Measurements from ENCODE around the gene IFNA10. TPM values are rescaled to one million over a fixed set of nuclear protein-coding genes. Genes with fewer than 3 reads are reported as not detected.
"Not testable (repeated sequence)": the region's sequence is repeated elsewhere in the genome, so short reads cannot be mapped to it uniquely, and the experiment has no call there.

The IFNA10 gene
- polyA plus RNA-seq, 5 donors = not detected

DNA sequence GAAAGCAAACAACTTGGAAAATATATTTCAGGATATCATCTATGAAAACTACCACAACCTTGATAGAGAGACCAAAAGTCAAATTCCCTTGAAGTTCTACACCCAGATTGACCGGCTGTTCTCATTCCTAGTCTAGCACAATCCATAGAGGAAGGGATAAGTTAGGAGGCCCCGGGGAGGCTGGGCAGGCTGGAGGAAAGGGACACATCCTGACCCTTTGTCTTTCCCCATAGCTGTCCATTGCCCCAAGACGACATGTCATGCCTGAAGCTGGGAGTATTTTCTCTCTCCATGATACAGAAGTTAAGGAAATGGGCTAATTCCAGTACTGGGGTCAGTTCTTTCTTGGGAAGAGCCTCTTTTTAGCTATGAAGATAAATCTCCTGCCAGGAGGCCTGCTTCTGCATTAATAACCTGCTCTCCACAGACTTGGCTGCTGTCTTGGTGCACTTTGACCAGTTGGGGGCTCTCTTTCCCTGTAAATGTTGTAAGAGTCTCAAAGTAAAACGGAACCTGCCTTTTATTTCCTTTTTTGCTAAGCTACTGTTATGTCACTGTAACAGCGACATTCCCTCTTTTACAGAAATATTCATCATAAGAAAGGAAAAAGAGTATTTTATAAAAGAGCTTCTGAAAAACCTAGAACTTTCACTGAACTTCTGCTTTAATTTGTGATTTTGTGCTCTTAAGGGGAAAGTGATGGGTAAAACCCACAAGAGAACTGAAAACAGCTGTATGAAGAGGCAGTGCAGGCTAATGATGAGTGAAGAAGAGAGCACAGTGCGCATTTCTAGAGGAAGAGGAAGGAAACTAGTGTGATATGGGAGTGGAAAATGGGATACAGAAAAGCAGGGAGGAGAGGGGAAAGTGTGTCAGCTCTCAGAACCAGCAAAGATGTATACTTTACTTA is 11.8 kb downstream of the IFNA10 start:
- not testable (repeated sequence) for DNase-seq

DNA sequence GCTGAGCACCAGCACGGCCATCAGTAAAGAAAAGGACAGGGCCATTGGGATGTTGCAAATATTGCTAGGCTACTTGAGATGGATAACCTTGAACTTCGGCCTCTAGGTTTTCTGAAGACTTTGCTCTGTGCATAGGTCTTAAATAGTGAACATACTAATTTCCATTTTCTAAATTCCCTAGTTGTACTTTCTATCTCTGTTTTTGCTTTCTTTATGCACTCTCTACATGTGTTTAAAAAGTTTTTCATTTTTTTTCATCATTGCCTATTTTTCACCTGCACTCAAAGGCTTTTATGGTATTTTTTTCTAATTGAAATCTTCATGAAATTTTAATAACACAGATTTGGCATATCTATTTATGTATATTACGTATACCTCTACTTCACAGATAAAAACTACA is 19.5 kb downstream of the IFNA10 start, which contains the start of gene IFNA4:
TSS of gene IFNA4 (minus strand) at position 101 of the 400 bp plus-strand sequence. CDS start at position 45, 56 bp downstream.
- DNase-seq = not testable (repeated sequence)

DNA sequence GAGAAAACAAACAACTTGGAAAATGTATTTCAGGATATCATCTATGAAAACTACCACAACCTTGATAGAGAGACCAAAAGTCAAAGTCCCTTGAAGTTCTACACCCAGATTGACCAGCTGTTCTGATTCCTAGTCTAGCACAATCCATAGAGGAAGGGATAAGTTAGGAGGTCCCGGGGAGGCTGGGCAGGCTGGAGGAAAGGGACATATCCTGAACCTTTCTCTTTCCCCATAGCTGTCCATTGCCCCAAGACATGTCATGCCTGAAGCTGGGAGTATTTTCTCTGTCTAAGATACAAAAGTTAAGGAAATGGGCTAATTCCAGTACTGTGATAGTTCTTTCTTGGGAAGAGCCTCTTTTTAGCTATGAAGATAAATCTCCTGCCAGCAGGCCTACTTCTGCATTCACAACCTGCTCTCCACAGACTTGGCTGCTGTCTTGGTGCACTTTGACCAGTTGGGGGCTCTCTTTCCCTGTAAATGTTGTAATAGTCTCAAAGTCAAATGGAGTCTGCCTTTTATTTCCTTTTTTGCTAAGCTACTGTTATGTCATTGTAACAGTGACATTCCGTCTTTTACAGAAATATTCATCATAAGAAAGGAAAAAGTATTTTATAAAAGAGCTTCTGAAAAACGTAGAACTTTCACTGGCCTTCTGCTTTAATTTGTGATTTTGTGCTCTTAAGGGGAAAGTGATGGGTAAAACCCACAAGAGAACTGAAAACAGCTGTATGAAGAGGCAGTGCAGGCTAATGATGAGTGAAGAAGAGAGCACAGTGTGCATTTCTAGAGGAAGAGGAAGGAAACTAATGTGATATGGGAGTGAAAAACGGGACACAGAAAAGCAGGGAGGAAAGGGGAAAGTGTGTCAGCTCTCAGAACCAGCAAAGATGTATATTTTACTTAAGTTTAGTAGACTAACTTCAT is 23.9 kb downstream of the IFNA10 start:
- DNase-seq = not testable (repeated sequence)

- DNase-seq = no peak
These were observed 32.3 kb downstream of the IFNA10 start for GRCh38 chr9:21174671-21175070.

GRCh38 chr9:21172156-21172555 is 34.8 kb downstream of the IFNA10 start:
- no peak for DNase-seq

GRCh38 chr9:21171351-21171750 is 35.6 kb downstream of the IFNA10 start:
- no peak for DNase-seq

- DNase-seq = not testable (repeated sequence)
These were observed 40.4 kb downstream of the IFNA10 start, which contains the start of gene IFNA21 for GRCh38 chr9:21166560-21166959. Gene IFNA21, minus strand, starts transcription at chr9:21166660. Its CDS starts 48 bp downstream, at chr9:21166612.

DNA sequence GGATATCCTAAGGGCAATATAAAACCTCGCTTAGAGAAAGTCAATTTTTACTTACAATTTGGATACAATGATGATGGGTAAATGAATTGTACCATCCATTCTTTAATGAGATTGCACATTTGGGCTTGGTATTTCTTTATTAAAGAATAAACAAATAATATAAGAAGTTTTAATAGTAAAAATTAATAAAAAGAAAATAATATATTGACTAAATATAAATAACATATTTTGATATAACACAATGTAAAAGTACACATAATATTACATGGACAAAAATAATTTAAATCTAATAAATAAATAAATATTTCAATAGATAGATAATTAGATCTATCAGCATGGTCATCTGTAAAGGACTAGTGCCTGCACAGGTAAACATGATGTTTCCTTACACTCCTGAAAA is 41.4 kb downstream of the IFNA10 start:
- no peak for DNase-seq

DNA sequence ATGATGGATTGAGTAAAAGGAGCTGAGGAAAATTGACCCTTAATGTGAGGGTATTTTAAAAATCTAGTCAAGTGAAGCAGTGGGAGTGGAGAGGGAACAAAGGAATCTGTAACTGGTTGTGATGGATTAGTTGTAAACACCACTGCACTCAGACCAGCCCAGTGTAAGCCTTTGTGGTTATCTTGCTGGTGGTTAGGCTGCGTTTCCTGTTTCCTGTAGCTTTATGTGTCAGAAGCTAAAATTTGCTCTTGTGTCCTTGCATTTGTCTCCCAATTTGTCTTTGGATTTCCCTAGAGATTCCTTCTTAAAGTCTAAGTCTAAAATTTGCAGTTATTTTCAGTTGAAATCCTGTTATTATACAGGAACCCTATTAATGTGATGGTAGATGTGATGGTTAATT is 46.8 kb downstream of the IFNA10 start:
- DNase-seq = no peak

Other genes with a start within 250 kb of the IFNA10 start
- gene HACD4, start 175.5 kb downstream of the IFNA10 start, polyA plus RNA-seq (ENCODE audit: insufficient read depth in 1 of 5, insufficient read length in 5 of 5, low replicate concordance in 1 of 5) = 10 to 100 TPM in 3 of 5 donors, 1 to 10 TPM in 2; 7.3 to 12.3 (median 11.2) TPM
- not detected for gene IFNB1, start 129.2 kb downstream of the IFNA10 start, polyA plus RNA-seq (ENCODE audit: insufficient read depth in 1 of 5, insufficient read length in 5 of 5, low replicate concordance in 1 of 5)
- gene IFNW1, start 65.3 kb downstream of the IFNA10 start, polyA plus RNA-seq (ENCODE audit: insufficient read depth in 1 of 5, insufficient read length in 5 of 5, low replicate concordance in 1 of 5) = not detected
- under 1 TPM in 1 of 5 donors, not detected in 4; 0.17 TPM for gene IFNA21, start 40.5 kb downstream of the IFNA10 start, polyA plus RNA-seq (ENCODE audit: insufficient read depth in 1 of 5, insufficient read length in 5 of 5, low replicate concordance in 1 of 5)
- gene IFNA4, start 19.6 kb downstream of the IFNA10 start, polyA plus RNA-seq (ENCODE audit: insufficient read depth in 1 of 5, insufficient read length in 5 of 5, low replicate concordance in 1 of 5) = not detected
- gene IFNA7, start 4.9 kb downstream of the IFNA10 start, polyA plus RNA-seq (ENCODE audit: insufficient read depth in 1 of 5, insufficient read length in 5 of 5, low replicate concordance in 1 of 5) = not detected
- not detected for gene IFNA16, start 10.2 kb upstream of the IFNA10 start, polyA plus RNA-seq (ENCODE audit: insufficient read depth in 1 of 5, insufficient read length in 5 of 5, low replicate concordance in 1 of 5)
- not detected for gene IFNA17, start 21.1 kb upstream of the IFNA10 start, polyA plus RNA-seq (ENCODE audit: insufficient read depth in 1 of 5, insufficient read length in 5 of 5, low replicate concordance in 1 of 5)
- gene IFNA14, start 32.9 kb upstream of the IFNA10 start, polyA plus RNA-seq (ENCODE audit: insufficient read depth in 1 of 5, insufficient read length in 5 of 5, low replicate concordance in 1 of 5) = not detected
- gene IFNA5, start 98.2 kb upstream of the IFNA10 start, polyA plus RNA-seq (ENCODE audit: insufficient read depth in 1 of 5, insufficient read length in 5 of 5, low replicate concordance in 1 of 5) = under 1 TPM in 1 of 5 donors, not detected in 4; 0.16 TPM
- gene KLHL9, start 128.3 kb upstream of the IFNA10 start, polyA plus RNA-seq (ENCODE audit: insufficient read depth in 1 of 5, insufficient read length in 5 of 5, low replicate concordance in 1 of 5) = 10 to 100 TPM; 33.0 to 51.0 (median 42.0) TPM
- gene IFNA6, start 143.7 kb upstream of the IFNA10 start, polyA plus RNA-seq (ENCODE audit: insufficient read depth in 1 of 5, insufficient read length in 5 of 5, low replicate concordance in 1 of 5) = not detected
- gene IFNA13, start 160.9 kb upstream of the IFNA10 start, polyA plus RNA-seq (ENCODE audit: insufficient read depth in 1 of 5, insufficient read length in 5 of 5, low replicate concordance in 1 of 5) = under 1 TPM in 2 of 5 donors, not detected in 3; 0.13 to 0.28 TPM
- gene IFNA2, start 178.3 kb upstream of the IFNA10 start, polyA plus RNA-seq (ENCODE audit: insufficient read depth in 1 of 5, insufficient read length in 5 of 5, low replicate concordance in 1 of 5) = not detected
- gene IFNA8, start 202.0 kb upstream of the IFNA10 start, polyA plus RNA-seq (ENCODE audit: insufficient read depth in 1 of 5, insufficient read length in 5 of 5, low replicate concordance in 1 of 5) = not detected
- under 1 TPM in 1 of 5 donors, not detected in 4; 0.19 TPM for gene IFNA1, start 233.3 kb upstream of the IFNA10 start, polyA plus RNA-seq (ENCODE audit: insufficient read depth in 1 of 5, insufficient read length in 5 of 5, low replicate concordance in 1 of 5)

Measured in right lung (tissue), 5 donors.